Panc1 (cell line): ENCODE data around the gene C12orf42.

Experiments used
- POLR2AphosphoS5 ChIP-seq: IDR thresholded peaks from 2 replicates; pipeline ENCODE4 v1.6.1; 2012; ENCODE audit warnings: mild to moderate bottlenecking, low read depth, low read length, moderate library complexity
- TCF7L2 ChIP-seq: IDR thresholded peaks from 2 replicates; pipeline ENCODE4 v1.6.1; 2011; ENCODE audit warnings: mild to moderate bottlenecking, low read depth, low read length, inconsistent platforms
- TF ChIP-seq, protein P1 (sequence below): fragments of 450-650 bp; IDR thresholded peaks from 2 replicates; pipeline ENCODE4 v1.5.1; 2017; ENCODE audit warnings: mild to moderate bottlenecking
- TF ChIP-seq, protein P2 (sequence below), 2 experiments: IDR thresholded peaks; 2 replicates each; pipeline ENCODE4 v1.6.1; 2011 to 2012; ENCODE audit warnings: low read depth in 2 of 2, control low read depth in 1 of 2, low read length in 1 of 2, mild to moderate bottlenecking in 1 of 2, moderate library complexity in 1 of 2; ENCODE audit not compliant: insufficient read depth in 1 of 2

- no peak for TF ChIP-seq POLR2AphosphoS5
- TF ChIP-seq, protein P1, sequence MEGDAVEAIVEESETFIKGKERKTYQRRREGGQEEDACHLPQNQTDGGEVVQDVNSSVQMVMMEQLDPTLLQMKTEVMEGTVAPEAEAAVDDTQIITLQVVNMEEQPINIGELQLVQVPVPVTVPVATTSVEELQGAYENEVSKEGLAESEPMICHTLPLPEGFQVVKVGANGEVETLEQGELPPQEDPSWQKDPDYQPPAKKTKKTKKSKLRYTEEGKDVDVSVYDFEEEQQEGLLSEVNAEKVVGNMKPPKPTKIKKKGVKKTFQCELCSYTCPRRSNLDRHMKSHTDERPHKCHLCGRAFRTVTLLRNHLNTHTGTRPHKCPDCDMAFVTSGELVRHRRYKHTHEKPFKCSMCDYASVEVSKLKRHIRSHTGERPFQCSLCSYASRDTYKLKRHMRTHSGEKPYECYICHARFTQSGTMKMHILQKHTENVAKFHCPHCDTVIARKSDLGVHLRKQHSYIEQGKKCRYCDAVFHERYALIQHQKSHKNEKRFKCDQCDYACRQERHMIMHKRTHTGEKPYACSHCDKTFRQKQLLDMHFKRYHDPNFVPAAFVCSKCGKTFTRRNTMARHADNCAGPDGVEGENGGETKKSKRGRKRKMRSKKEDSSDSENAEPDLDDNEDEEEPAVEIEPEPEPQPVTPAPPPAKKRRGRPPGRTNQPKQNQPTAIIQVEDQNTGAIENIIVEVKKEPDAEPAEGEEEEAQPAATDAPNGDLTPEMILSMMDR: no peak
- TF ChIP-seq, protein P2, sequence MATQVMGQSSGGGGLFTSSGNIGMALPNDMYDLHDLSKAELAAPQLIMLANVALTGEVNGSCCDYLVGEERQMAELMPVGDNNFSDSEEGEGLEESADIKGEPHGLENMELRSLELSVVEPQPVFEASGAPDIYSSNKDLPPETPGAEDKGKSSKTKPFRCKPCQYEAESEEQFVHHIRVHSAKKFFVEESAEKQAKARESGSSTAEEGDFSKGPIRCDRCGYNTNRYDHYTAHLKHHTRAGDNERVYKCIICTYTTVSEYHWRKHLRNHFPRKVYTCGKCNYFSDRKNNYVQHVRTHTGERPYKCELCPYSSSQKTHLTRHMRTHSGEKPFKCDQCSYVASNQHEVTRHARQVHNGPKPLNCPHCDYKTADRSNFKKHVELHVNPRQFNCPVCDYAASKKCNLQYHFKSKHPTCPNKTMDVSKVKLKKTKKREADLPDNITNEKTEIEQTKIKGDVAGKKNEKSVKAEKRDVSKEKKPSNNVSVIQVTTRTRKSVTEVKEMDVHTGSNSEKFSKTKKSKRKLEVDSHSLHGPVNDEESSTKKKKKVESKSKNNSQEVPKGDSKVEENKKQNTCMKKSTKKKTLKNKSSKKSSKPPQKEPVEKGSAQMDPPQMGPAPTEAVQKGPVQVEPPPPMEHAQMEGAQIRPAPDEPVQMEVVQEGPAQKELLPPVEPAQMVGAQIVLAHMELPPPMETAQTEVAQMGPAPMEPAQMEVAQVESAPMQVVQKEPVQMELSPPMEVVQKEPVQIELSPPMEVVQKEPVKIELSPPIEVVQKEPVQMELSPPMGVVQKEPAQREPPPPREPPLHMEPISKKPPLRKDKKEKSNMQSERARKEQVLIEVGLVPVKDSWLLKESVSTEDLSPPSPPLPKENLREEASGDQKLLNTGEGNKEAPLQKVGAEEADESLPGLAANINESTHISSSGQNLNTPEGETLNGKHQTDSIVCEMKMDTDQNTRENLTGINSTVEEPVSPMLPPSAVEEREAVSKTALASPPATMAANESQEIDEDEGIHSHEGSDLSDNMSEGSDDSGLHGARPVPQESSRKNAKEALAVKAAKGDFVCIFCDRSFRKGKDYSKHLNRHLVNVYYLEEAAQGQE (IDR thresholded peaks at IDR 0.05; ENCODE audit: insufficient read depth in 1 of 2, low read depth in 2 of 2, low read length in 1 of 2): no peak
- no peak for TF ChIP-seq TCF7L2
Observed at GRCh38 chr12:103382736-103383346, 112.9 kb downstream of the C12orf42 start.
